ENCODE results near the gene ATP1A4. TPM values are rescaled to one million over a fixed set of nuclear protein-coding genes. Genes with fewer than 3 reads are reported as not detected.

The ATP1A4 gene
- total and polyA plus RNA-seq, 9 of the 15 experiments (the other 6 are each of a cell fraction or from before 2014, with no cell fraction given) = 0.07 TPM; not detected in 8

DNA sequence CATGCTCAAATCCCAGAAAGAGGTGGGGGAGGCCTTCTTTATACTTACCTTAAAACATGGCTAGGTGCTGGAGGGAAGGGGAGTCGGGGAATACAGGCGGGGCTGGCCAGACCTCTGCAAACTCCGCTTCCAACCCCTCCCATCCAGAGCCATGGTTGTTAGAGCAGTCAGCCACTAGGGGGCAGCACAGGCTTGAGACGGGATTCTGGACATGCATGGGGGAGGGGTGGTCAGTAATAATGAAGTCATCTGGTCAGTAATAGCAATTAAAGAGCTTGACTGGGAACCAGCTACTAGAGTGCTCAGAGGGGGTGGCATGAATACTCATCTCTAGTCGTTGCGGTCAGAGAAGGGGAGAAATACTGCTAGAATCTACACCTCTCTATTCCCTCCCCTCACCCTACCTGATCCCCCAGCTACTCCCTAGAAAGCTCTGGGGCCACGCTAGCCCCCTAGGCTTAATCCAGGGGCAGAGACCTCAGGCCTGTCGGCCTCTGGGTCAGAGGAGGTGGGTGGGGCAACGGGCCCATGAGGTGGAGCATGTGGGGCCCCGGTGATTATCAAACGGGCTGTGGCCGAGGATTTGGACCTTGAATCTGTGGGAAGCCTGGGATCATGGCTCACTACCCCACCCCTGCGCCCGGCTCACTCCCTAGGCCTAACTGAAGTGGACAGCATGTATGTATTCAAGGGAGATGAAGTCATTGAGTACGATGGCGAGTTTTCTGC, 41.9 kb downstream of the ATP1A4 start (continued):
- TF ChIP-seq, protein P1, sequence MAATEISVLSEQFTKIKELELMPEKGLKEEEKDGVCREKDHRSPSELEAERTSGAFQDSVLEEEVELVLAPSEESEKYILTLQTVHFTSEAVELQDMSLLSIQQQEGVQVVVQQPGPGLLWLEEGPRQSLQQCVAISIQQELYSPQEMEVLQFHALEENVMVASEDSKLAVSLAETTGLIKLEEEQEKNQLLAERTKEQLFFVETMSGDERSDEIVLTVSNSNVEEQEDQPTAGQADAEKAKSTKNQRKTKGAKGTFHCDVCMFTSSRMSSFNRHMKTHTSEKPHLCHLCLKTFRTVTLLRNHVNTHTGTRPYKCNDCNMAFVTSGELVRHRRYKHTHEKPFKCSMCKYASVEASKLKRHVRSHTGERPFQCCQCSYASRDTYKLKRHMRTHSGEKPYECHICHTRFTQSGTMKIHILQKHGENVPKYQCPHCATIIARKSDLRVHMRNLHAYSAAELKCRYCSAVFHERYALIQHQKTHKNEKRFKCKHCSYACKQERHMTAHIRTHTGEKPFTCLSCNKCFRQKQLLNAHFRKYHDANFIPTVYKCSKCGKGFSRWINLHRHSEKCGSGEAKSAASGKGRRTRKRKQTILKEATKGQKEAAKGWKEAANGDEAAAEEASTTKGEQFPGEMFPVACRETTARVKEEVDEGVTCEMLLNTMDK (IDR thresholded peaks at IDR 0.05; ENCODE audit: borderline replicate concordance, insufficient read depth, low read depth, low read length, poor library complexity, severe bottlenecking) = peak; percentile 69
- TF ChIP-seq CHD4 (IDR thresholded peaks at IDR 0.05; ENCODE audit: insufficient read depth, insufficient replicate concordance, low read depth, low read length, poor library complexity, severe bottlenecking) (no peak), POLR2AphosphoS2 (IDR thresholded peaks at IDR 0.05; ENCODE audit: low read length) (no peak), ZNF778 (CRISPR knock-in tag; IDR thresholded peaks at IDR 0.05) (no peak), CBFA2T2 (conservative IDR thresholded peaks at IDR 0.05) (no peak), FOXA1 (IDR thresholded peaks at IDR 0.05; ENCODE audit: borderline replicate concordance) (no peak), ATF1 (CRISPR knock-in tag; IDR thresholded peaks at IDR 0.05) (no peak), ATF1 (tag; IDR thresholded peaks at IDR 0.05) (0 out of 2 replicates have a peak, but pooled peaks have one; percentile 35), JUN (IDR thresholded peaks at IDR 0.05; ENCODE audit: borderline replicate concordance, low read depth, low read length) (peak; percentile 84), JUN (CRISPR knock-in tag; IDR thresholded peaks at IDR 0.05; ENCODE audit: borderline replicate concordance) (peak; percentile 94; the same call in 1 of the 2 replicates), ZNF561 (CRISPR knock-in tag; conservative IDR thresholded peaks at IDR 0.05) (no peak), RB1 (IDR thresholded peaks at IDR 0.05; ENCODE audit: low read depth) (peak; percentile 71), ZNF408 (CRISPR knock-in tag; IDR thresholded peaks at IDR 0.05; ENCODE audit: low read depth) (no peak), PML (IDR thresholded peaks at IDR 0.05; ENCODE audit: low read length) (no peak), DMBX1 (CRISPR knock-in tag; IDR thresholded peaks at IDR 0.05; ENCODE audit: borderline replicate concordance) (no peak), TRIM28 (IDR thresholded peaks at IDR 0.05) (no peak), L3MBTL2 (IDR thresholded peaks at IDR 0.05) (no peak), ZNF507 (tag; conservative IDR thresholded peaks at IDR 0.05) (no peak), KHSRP (IDR thresholded peaks at IDR 0.05) (no peak), CHD2 (IDR thresholded peaks at IDR 0.05; ENCODE audit: low read depth, low read length) (peak; percentile 70; the same call in 1 of the 2 replicates), NFE2 (IDR thresholded peaks at IDR 0.05; ENCODE audit: low read depth) (no peak), CREB1 (IDR thresholded peaks at IDR 0.05) (peak; percentile 27; the same call in 1 of the 2 replicates), CREB1 (CRISPR knock-in tag; IDR thresholded peaks at IDR 0.05) (no peak), ARNT (IDR thresholded peaks at IDR 0.05) (0 out of 4 replicates have a peak, but pooled peaks of 1 of the 2 experiments have one; percentile 59), ZNF707 (CRISPR knock-in tag; conservative IDR thresholded peaks at IDR 0.05) (no peak)
- TF ChIP-seq, protein P2, sequence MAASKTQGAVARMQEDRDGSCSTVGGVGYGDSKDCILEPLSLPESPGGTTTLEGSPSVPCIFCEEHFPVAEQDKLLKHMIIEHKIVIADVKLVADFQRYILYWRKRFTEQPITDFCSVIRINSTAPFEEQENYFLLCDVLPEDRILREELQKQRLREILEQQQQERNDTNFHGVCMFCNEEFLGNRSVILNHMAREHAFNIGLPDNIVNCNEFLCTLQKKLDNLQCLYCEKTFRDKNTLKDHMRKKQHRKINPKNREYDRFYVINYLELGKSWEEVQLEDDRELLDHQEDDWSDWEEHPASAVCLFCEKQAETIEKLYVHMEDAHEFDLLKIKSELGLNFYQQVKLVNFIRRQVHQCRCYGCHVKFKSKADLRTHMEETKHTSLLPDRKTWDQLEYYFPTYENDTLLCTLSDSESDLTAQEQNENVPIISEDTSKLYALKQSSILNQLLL (CRISPR knock-in tag; IDR thresholded peaks at IDR 0.05; ENCODE audit: borderline replicate concordance) = no peak
- TF ChIP-seq, protein P3, sequence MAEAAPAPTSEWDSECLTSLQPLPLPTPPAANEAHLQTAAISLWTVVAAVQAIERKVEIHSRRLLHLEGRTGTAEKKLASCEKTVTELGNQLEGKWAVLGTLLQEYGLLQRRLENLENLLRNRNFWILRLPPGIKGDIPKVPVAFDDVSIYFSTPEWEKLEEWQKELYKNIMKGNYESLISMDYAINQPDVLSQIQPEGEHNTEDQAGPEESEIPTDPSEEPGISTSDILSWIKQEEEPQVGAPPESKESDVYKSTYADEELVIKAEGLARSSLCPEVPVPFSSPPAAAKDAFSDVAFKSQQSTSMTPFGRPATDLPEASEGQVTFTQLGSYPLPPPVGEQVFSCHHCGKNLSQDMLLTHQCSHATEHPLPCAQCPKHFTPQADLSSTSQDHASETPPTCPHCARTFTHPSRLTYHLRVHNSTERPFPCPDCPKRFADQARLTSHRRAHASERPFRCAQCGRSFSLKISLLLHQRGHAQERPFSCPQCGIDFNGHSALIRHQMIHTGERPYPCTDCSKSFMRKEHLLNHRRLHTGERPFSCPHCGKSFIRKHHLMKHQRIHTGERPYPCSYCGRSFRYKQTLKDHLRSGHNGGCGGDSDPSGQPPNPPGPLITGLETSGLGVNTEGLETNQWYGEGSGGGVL (CRISPR knock-in tag; IDR thresholded peaks at IDR 0.05) = no peak

All from K562 (cell line).